Endothelial cell (in vitro differentiated cells): ENCODE data around the gene KDM5A. TPM values are rescaled to one million over a fixed set of nuclear protein-coding genes. Genes with fewer than 3 reads are reported as not detected.
A peak's percentile ranks its signal among the peaks of the same experiment; 100 is the strongest.
"Not testable (repeated sequence)": the region's sequence is repeated elsewhere in the genome, so short reads cannot be mapped to it uniquely, and the experiment has no call there.

ENCODE experiments used
- DNase-seq: peaks from one replicate; pipeline ENCODE4 v3.0.0; 2021; ENCODE audit warnings: low spot score
- H3K27ac Mint-ChIP-seq: one replicate; pipeline ENCODE4 v1.8.0; 2021; ENCODE audit warnings: mixed read lengths, inconsistent platforms; ENCODE audit not compliant: unreplicated experiment
- H3K27me3 Mint-ChIP-seq: one replicate; pipeline ENCODE4 v1.8.0; 2021; ENCODE audit warnings: mild to moderate bottlenecking, moderate library complexity, mixed read lengths, inconsistent platforms; ENCODE audit not compliant: unreplicated experiment
- H3K36me3 Mint-ChIP-seq: one replicate; pipeline ENCODE4 v1.8.0; 2021; ENCODE audit warnings: mild to moderate bottlenecking, low read depth, mixed read lengths, inconsistent platforms; ENCODE audit not compliant: unreplicated experiment
- H3K4me1 Mint-ChIP-seq: one replicate; pipeline ENCODE4 v1.8.0; 2021; ENCODE audit warnings: mild to moderate bottlenecking, mixed read lengths, inconsistent platforms; ENCODE audit not compliant: unreplicated experiment
- H3K4me3 Mint-ChIP-seq: one replicate; pipeline ENCODE4 v1.8.0; 2021; ENCODE audit warnings: mild to moderate bottlenecking, mixed read lengths, inconsistent platforms; ENCODE audit not compliant: unreplicated experiment
- H3K9me3 Mint-ChIP-seq: one replicate; pipeline ENCODE4 v1.8.0; 2021; ENCODE audit warnings: mixed read lengths, inconsistent platforms; ENCODE audit not compliant: unreplicated experiment
- CTCF ChIP-seq: fragments of 200-600 bp; sonication (generic); IDR thresholded peaks from one replicate; pipeline ENCODE4 v1.5.0; 2021; ENCODE audit warnings: antibody characterized with exemption; ENCODE audit not compliant: unreplicated experiment
- long read RNA-seq: library from polyadenylated mRNA; unstranded; transcript quantifications from one replicate; pipeline ENCODE4 v2.0.0, GENCODE V29; 2020; ENCODE audit not compliant: unreplicated experiment
- total RNA-seq: library from RNA; stranded (reverse); fragmentation: NEBNext Ultra II Directional; extraction: Animal tissue kit (Norgen Biotek cat#: 25700); gene quantifications from one replicate; pipeline ENCODE4 v1.2.1, GENCODE V29; 2021; ENCODE audit not compliant: unreplicated experiment

KDM5A gene
- 86.3 TPM for total RNA-seq
- long read RNA-seq, partial matches to known transcripts: 13 of 18 reads
- long read RNA-seq, other reads (novel, unspliced or antisense): 5 of 18 reads

GRCh38 chr12:389142-390096 is at the start of gene KDM5A:
TSS of gene KDM5A (minus strand) at chr12:389320. CDS start at chr12:389091, 229 bp downstream.
- DNase-seq: peak; percentile 91

GRCh38 chr12:435737-436136 is 46.6 kb upstream of the KDM5A start:
- H3K27me3 Mint-ChIP-seq, DNase-seq, H3K4me1 Mint-ChIP-seq, H3K4me3 Mint-ChIP-seq, H3K27ac Mint-ChIP-seq, H3K9me3 Mint-ChIP-seq: not testable (repeated sequence)
- H3K36me3 Mint-ChIP-seq: peaks cover 21% of the 10 kb centered on the region

More at GRCh38 chr12:389142-390096, at the start of gene KDM5A:
- H3K4me3 Mint-ChIP-seq: peak within 1 kb of the TSS; percentile 99
- peaks cover 3% of the 10 kb centered on the region for H3K36me3 Mint-ChIP-seq
- H3K27me3 Mint-ChIP-seq: peaks cover 7% of the 10 kb centered on the region
- H3K4me1 Mint-ChIP-seq: peaks cover 26% of the 10 kb centered on the region
- H3K27ac Mint-ChIP-seq: peak within 1 kb of the TSS; percentile 99
- no peak for TF ChIP-seq CTCF
- no peaks in the 10 kb centered on the region for H3K9me3 Mint-ChIP-seq

- TF ChIP-seq CTCF: no peak
Observed at GRCh38 chr12:422526-422925, 33.4 kb upstream of the KDM5A start.

GRCh38 chr12:418432-418831 is 29.3 kb upstream of the KDM5A start:
- Mint-ChIP-seq H3K9me3 (no peaks in the 10 kb centered on the region), H3K36me3 (peaks cover 23% of the 10 kb centered on the region), H3K4me1 (no peaks in the 10 kb centered on the region), H3K27me3 (no peaks in the 10 kb centered on the region), H3K27ac (no peak overlapping the region), H3K4me3 (no peak overlapping the region)
- DNase-seq: no peak
- no peak for TF ChIP-seq CTCF

More at GRCh38 chr12:422526-422925, 33.4 kb upstream of the KDM5A start:
- Mint-ChIP-seq H3K9me3 (no peaks in the 10 kb centered on the region), H3K4me1 (no peaks in the 10 kb centered on the region), H3K4me3 (no peak overlapping the region), H3K36me3 (peaks cover 9% of the 10 kb centered on the region), H3K27me3 (no peaks in the 10 kb centered on the region), H3K27ac (no peak overlapping the region)
- DNase-seq: no peak

- H3K36me3 Mint-ChIP-seq: peaks cover 32% of the 10 kb centered on the region
- no peaks in the 10 kb centered on the region for H3K4me1 Mint-ChIP-seq
- no peak overlapping the region for H3K4me3 Mint-ChIP-seq
- no peak for TF ChIP-seq CTCF
- H3K27me3 Mint-ChIP-seq: no peaks in the 10 kb centered on the region
- DNase-seq: no peak
- H3K9me3 Mint-ChIP-seq: no peaks in the 10 kb centered on the region
- H3K27ac Mint-ChIP-seq: no peak overlapping the region
Observed at GRCh38 chr12:414859-415258, 25.7 kb upstream of the KDM5A start.
